Fibroblast of villous mesenchyme (primary cell): ENCODE data around the gene PLEKHG4. TPM values are rescaled to one million over a fixed set of nuclear protein-coding genes. Genes with fewer than 3 reads are reported as not detected.

ENCODE experiments used
- DNase-seq: peaks from one replicate; pipeline ENCODE4 v3.0.0-alpha.2; 2010; ENCODE audit warnings: low read depth
- H3K4me3 ChIP-seq: 2 replicates; pipeline ENCODE4 v1.5.1; 2011; ENCODE audit warnings: low read depth, mild to moderate bottlenecking, low read length
- total RNA-seq: library from RNA; depleted of rRNA; stranded (reverse); fragments of >200 nt; gene quantifications from 2 replicates; pipeline ENCODE4 v1.2.3, GENCODE V29; 2012
- TF ChIP-seq, protein P1 (sequence below): IDR thresholded peaks from 2 replicates; pipeline ENCODE4 v1.5.1; 2012; ENCODE audit warnings: low read depth, mild to moderate bottlenecking, low read length; ENCODE audit not compliant: insufficient read depth

Gene PLEKHG4
- total RNA-seq, 1 donor: 18.1 TPM

DNA sequence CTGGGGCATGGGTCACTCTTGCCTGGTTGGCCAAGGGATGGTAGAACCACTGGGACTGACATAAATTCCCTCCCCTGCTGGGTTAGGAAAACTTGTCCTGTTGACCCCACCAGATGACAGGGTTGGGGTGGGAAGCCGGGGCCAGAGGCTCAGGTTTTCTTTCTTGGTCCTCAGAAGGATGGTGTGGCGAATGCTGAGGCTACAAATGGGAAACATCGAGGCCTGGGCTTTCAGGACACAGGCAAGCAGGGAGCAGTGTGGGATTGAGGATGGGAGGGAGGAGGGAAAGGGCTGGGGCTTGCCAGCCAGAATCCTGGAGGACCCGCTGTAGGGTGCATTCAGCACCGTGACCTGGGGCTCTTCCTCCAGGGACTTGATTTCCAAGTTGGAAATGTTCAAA is 14.5 kb upstream of the PLEKHG4 start:
- H3K4me3 ChIP-seq: no peak overlapping the region
- DNase-seq: no peak
- TF ChIP-seq, protein P1, sequence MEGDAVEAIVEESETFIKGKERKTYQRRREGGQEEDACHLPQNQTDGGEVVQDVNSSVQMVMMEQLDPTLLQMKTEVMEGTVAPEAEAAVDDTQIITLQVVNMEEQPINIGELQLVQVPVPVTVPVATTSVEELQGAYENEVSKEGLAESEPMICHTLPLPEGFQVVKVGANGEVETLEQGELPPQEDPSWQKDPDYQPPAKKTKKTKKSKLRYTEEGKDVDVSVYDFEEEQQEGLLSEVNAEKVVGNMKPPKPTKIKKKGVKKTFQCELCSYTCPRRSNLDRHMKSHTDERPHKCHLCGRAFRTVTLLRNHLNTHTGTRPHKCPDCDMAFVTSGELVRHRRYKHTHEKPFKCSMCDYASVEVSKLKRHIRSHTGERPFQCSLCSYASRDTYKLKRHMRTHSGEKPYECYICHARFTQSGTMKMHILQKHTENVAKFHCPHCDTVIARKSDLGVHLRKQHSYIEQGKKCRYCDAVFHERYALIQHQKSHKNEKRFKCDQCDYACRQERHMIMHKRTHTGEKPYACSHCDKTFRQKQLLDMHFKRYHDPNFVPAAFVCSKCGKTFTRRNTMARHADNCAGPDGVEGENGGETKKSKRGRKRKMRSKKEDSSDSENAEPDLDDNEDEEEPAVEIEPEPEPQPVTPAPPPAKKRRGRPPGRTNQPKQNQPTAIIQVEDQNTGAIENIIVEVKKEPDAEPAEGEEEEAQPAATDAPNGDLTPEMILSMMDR: no peak

DNA sequence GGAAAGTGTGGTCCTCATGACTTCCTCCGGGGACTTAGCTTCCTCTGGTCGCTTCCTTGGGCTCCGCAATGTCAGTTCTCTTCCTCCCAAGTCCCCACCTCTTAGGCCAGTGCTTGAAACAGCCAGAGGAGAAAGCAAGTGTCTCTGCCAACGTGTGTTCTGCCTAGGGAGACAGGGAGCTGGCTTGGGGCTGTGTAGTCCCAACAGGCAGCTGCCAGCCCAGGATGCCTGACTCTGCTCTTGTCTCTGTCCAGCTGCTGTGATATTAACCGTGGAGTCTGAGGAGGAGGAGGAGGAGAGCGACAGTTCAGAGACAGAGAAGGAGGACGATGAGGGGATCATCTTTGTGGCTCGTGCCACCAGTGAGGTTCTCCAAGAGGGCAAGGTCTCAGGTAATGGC is 13.5 kb upstream of the PLEKHG4 start:
- no peak for DNase-seq
- TF ChIP-seq, protein P1: no peak
- H3K4me3 ChIP-seq: no peak overlapping the region

DNA sequence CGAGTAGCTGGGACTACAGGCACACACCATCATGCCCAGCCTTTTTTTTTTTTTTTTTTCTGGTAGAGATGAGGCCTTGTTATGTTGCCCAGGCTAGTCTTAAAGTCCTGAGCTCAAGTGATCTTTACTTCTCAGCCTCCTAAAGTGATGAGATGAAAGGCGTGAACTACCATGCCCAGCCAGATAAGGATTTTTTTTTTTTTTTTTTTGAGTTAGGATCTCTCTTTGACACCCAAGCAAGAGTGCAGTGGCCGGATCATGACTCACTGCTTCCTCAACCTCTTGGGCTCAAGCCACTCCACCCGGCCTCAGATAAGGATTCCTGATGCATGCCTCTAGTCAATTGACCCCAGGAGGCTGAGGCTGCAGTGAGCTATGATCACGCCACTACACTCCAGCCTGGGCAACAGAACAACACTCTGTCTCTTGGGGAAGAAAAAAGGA is 11.2 kb upstream of the PLEKHG4 start:
- H3K4me3 ChIP-seq: no peak overlapping the region
- TF ChIP-seq, protein P1: no peak
- peak; percentile 92 for DNase-seq

DNA sequence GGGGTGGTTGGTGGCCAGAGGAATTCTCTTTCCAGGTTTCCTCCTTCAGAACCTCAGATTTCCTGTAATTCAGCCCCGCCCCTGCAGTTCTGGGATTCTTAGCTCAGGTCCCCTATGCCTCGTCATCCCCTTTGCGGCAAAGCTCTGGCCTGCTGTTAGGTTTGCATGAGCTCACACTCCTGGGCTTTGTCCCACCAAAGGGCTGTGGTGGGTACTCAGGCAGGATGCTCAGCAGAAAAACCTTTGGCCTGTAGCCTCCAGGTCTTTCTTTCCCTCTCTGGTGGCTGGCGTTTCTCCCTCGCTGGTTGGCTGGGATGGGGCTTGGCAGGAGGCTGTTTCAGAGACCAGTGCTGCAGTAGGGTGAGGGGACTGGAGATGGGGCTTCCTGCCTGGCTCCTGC is 9.6 kb upstream of the PLEKHG4 start:
- TF ChIP-seq, protein P1: no peak
- H3K4me3 ChIP-seq: no peak overlapping the region
- no peak for DNase-seq

DNA sequence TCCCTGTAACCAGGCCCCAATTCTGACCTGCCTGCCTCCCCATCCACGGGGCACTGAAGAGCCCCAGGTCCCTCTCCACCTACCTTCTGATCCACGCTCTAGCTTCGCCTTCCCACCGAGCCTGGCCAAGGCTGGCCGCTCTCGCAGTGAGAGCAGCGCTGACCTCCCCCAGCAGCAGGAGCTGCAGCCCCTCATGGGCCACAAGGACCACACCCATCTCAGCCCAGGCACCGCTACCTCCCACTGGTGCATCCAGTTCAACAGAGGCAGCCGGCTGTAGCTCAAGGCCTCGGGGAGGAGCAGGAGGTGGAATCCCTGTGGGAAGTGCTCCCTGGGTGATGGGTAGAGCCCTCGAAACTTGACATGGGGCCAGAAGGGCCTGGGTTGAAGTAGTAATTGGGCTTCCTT is 8.4 kb upstream of the PLEKHG4 start:
- no peak for DNase-seq
- H3K4me3 ChIP-seq: no peak overlapping the region
- TF ChIP-seq, protein P1: no peak

DNA sequence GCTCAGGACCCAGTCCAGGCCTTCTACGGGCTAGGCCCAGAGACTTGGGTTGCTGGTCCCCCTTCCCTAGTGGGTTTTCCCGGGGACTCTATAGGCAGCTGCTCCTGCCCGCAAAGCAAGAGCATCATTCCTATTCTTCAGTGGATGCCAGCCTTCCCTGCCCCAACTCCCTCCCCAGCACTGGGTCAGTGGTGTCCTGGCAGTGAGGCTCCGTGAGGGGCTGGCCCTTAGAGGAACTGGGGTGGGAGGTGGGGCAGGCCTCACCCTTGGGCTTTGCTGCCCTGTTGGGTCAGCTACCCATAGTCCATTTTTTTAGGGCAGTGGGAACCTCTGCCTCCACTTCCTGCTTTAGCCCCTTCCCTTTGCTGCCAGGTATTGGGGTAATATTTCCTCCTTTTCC is 7.9 kb upstream of the PLEKHG4 start:
- no peak overlapping the region for H3K4me3 ChIP-seq
- DNase-seq: no peak
- TF ChIP-seq, protein P1: no peak

DNA sequence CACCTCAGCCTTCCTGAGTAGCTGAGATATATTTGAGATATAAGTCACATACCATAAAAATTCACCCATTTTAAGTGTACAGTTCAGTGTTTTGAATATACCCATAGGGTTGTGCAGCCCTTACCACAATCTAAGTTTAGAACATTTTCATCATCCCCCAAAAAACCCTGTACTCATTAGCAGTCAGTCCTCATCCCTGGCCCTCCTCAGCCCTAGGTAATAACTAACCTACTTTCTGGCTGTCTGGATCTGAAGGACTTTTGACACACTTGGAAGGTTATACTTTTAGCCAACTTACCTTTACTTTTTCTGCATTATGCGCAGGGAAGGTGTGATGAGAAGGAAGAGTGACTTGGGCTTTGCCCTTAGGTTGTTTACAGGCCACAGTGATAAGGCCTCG is 4.0 kb upstream of the PLEKHG4 start:
- TF ChIP-seq, protein P1: no peak
- no peak for DNase-seq

More for the DNA sequence above, 4.0 kb upstream of the PLEKHG4 start:
- no peak overlapping the region for H3K4me3 ChIP-seq
